ENCODE data around the gene MYL2. TPM values are rescaled to one million over a fixed set of nuclear protein-coding genes. Genes with fewer than 3 reads are reported as not detected.
"Not testable (repeated sequence)": the region's sequence is repeated elsewhere in the genome, so short reads cannot be mapped to it uniquely, and the experiment has no call there.

MYL2 gene
- total RNA-seq, 1 donor from 2014 or later, result not detected

GRCh38 chr12:110957159-110957558, 36.8 kb upstream of the MYL2 start:
- no peak for TF ChIP-seq CTCF (IDR thresholded peaks at IDR 0.05)
- intact Hi-C loops (cut with micrococcal nuclease), result no loop called here
- POLR2A ChIA-PET, result no interaction called here
- no peak for DNase-seq
- ATAC-seq (ENCODE audit: low read depth), result no peak
- CTCF ChIA-PET, result no interaction called here
- Mint-ChIP-seq H3K27me3 (peaks cover 21% of the 10 kb centered on the region), H3K27ac (no peak overlapping the region), H3K4me3 (no peak overlapping the region), H3K9me3 (peaks cover 9% of the 10 kb centered on the region), H3K4me1 (no peaks in the 10 kb centered on the region), H3K36me3 (ENCODE audit: low read depth) (no peaks in the 10 kb centered on the region)

- H3K4me1 Mint-ChIP-seq; POLR2A ChIA-PET; DNase-seq; CTCF ChIA-PET; H3K36me3 Mint-ChIP-seq (ENCODE audit: low read depth); H3K27me3 Mint-ChIP-seq; ATAC-seq (ENCODE audit: low read depth); H3K9me3 Mint-ChIP-seq; H3K27ac Mint-ChIP-seq; H3K4me3 Mint-ChIP-seq; intact Hi-C loops (cut with micrococcal nuclease): not testable (repeated sequence)
Observed at GRCh38 chr12:110950867-110951266, 30.5 kb upstream of the MYL2 start.

- H3K36me3 Mint-ChIP-seq (ENCODE audit: low read depth); H3K27me3 Mint-ChIP-seq; CTCF ChIA-PET; H3K4me1 Mint-ChIP-seq; intact Hi-C loops (cut with micrococcal nuclease); H3K27ac Mint-ChIP-seq; H3K4me3 Mint-ChIP-seq; ATAC-seq (ENCODE audit: low read depth); POLR2A ChIA-PET; DNase-seq: not testable (repeated sequence)
- peaks cover 10% of the 10 kb centered on the region for H3K9me3 Mint-ChIP-seq
Observed at GRCh38 chr12:110950466-110950865, 30.1 kb upstream of the MYL2 start.

- no peak for TF ChIP-seq CTCF (IDR thresholded peaks at IDR 0.05)
- POLR2A ChIA-PET, result no interaction called here
- intact Hi-C loops (cut with micrococcal nuclease), result no loop called here
- DNase-seq (no peak), ATAC-seq (ENCODE audit: low read depth) (no peak)
- no peaks in the 10 kb centered on the region for H3K36me3 Mint-ChIP-seq (ENCODE audit: low read depth)
- peaks cover 16% of the 10 kb centered on the region for H3K9me3 Mint-ChIP-seq
- H3K4me1 Mint-ChIP-seq, result no peaks in the 10 kb centered on the region
- no peak overlapping the region for H3K4me3 Mint-ChIP-seq
- H3K27me3 Mint-ChIP-seq, result peaks cover 6% of the 10 kb centered on the region
- no peak overlapping the region for H3K27ac Mint-ChIP-seq
- CTCF ChIA-PET, result no interaction called here
Observed at GRCh38 chr12:110948041-110948440, 27.7 kb upstream of the MYL2 start.

- Mint-ChIP-seq H3K36me3 (ENCODE audit: low read depth) (no peaks in the 10 kb centered on the region), H3K9me3 (peaks cover 16% of the 10 kb centered on the region), H3K4me3 (no peak overlapping the region), H3K4me1 (no peaks in the 10 kb centered on the region), H3K27me3 (peaks cover 6% of the 10 kb centered on the region), H3K27ac (no peak overlapping the region)
- ATAC-seq (ENCODE audit: low read depth) (no peak), DNase-seq (no peak)
- intact Hi-C loops (cut with micrococcal nuclease), result loop anchor here (5.0 kb wide), 1 partner anchor 729 kb away; no protein-coding TSS in a partner anchor
- ChIA-PET POLR2A (interaction anchor here (0.9 kb wide), 1 partner anchor 37 kb away, joined by 4 read pairs; no protein-coding TSS in a partner anchor), CTCF (no interaction called here)
- no peak for TF ChIP-seq CTCF (IDR thresholded peaks at IDR 0.05)
Observed at GRCh38 chr12:110943373-110943772, 23.0 kb upstream of the MYL2 start.

- peaks cover 12% of the 10 kb centered on the region for H3K27me3 Mint-ChIP-seq
- POLR2A ChIA-PET, result no interaction called here
Observed at GRCh38 chr12:110941391-110941790, 21.0 kb upstream of the MYL2 start.

More at GRCh38 chr12:110941391-110941790, 21.0 kb upstream of the MYL2 start:
- intact Hi-C loops (cut with micrococcal nuclease), result loop anchor here (5.0 kb wide), 1 partner anchor 731 kb away; no protein-coding TSS in a partner anchor
- DNase-seq (no peak), ATAC-seq (ENCODE audit: low read depth) (no peak)
- Mint-ChIP-seq H3K27ac (no peak overlapping the region), H3K4me1 (peaks cover 6% of the 10 kb centered on the region), H3K4me3 (no peak overlapping the region), H3K36me3 (ENCODE audit: low read depth) (no peaks in the 10 kb centered on the region), H3K9me3 (peaks cover 15% of the 10 kb centered on the region)
- TF ChIP-seq CTCF (IDR thresholded peaks at IDR 0.05), result no peak
- CTCF ChIA-PET, result interaction anchor here (0.7 kb wide), 1 partner anchor 47 kb away, joined by 3 read pairs; no protein-coding TSS in a partner anchor
